Lung (tissue), 16 donors: ENCODE data around the gene ABCC9. TPM values are rescaled to one million over a fixed set of nuclear protein-coding genes. Genes with fewer than 3 reads are reported as not detected.

Experiments used
- ATAC-seq: fragments of 200-7000 bp; cut with Tn5 transposase; one replicate; pipeline ENCODE4 v1.9.1; 2020; ENCODE audit warnings: moderate number of reproducible peaks; ENCODE audit not compliant: insufficient read depth, low FRiP score
- DNase-seq, 3 donors: peaks; one replicate each; pipeline ENCODE4 v3.0.0-alpha.2; 2013 to 2017
- H3K27ac ChIP-seq, 2 donors: one replicate each; pipeline ENCODE4 v1.5.1; 2013; ENCODE audit warnings: mild to moderate bottlenecking in 2 of 2, moderate library complexity in 2 of 2, control low read depth in 1 of 2, inconsistent platforms in 1 of 2, low read depth in 1 of 2, low read length in 1 of 2
- H3K27me3 ChIP-seq, 3 donors: one replicate each; pipeline ENCODE4 v1.5.1; 2013; ENCODE audit warnings: low read length in 2 of 3; ENCODE audit not compliant: control insufficient read depth in 3 of 3, insufficient read depth in 3 of 3
- H3K36me3 ChIP-seq, 4 donors: one replicate each; pipeline ENCODE4 v1.5.1; 2013; ENCODE audit warnings: low read length in 4 of 4, mild to moderate bottlenecking in 1 of 4, moderate library complexity in 1 of 4; ENCODE audit not compliant: control insufficient read depth in 4 of 4, insufficient read depth in 4 of 4
- H3K4me1 ChIP-seq, 5 donors: one replicate each; pipeline ENCODE4 v1.5.1; 2013; ENCODE audit warnings: low read length in 5 of 5, mild to moderate bottlenecking in 2 of 5, moderate library complexity in 1 of 5; ENCODE audit not compliant: control insufficient read depth in 5 of 5, insufficient read depth in 5 of 5
- H3K4me3 ChIP-seq: one replicate; pipeline ENCODE4 v1.5.1; 2013; ENCODE audit warnings: mild to moderate bottlenecking, control low read depth, moderate library complexity
- H3K9ac ChIP-seq, 2 donors: one replicate each; pipeline ENCODE4 v1.5.1; 2013; ENCODE audit warnings: low read length in 2 of 2, control low read depth in 1 of 2; ENCODE audit not compliant: insufficient read depth in 1 of 2
- H3K9me3 ChIP-seq, 4 donors: one replicate each; pipeline ENCODE4 v1.5.1; 2013; ENCODE audit warnings: low read length in 3 of 4, mild to moderate bottlenecking in 1 of 4, moderate library complexity in 1 of 4; ENCODE audit not compliant: control insufficient read depth in 4 of 4, insufficient read depth in 3 of 4
- WGBS, 2 donors: extraction: QIAGEN DNeasy Blood & Tissue Kit; methylation state at CpG; one replicate each; pipeline ENCODE4 v1.1.7; 2013; 5-methylcytosine and 5-hydroxymethylcytosine counted together
- long read RNA-seq, 5 donors: transcript quantifications; one replicate each; lab custom pipeline, GENCODE V29; 2026
- polyA plus RNA-seq, 2 donors: library from polyadenylated mRNA; stranded (reverse); fragments of 200-250 nt; gene quantifications; one replicate each; pipeline ENCODE4 v1.2.1, GENCODE V29; 2013
- total RNA-seq, 2 donors: library from RNA; depleted of rRNA in 1 of 2; stranded (reverse); fragments of >200 nt in 1 of 2; gene quantifications; one replicate each; pipeline ENCODE4 v1.2.1, GENCODE V29; 2014 to 2021
- TF ChIP-seq, protein P1 (sequence below): IDR thresholded peaks from 2 replicates; pipeline ENCODE4 v1.5.1; 2012; ENCODE audit warnings: mild to moderate bottlenecking; ENCODE audit errors: control extremely low read depth, extremely low read depth
- donor health status: control.
- donor health status: control.
- donor health status: Bipolar disorder and iron deficiency.
- donor health status: healthy.
- donor health status: DM: yes; HTN: yes; CAD: no.

The ABCC9 gene
- total RNA-seq (10 to 100 TPM; 12.7 to 33.4 TPM), polyA plus RNA-seq (1 to 10 TPM; 2.5 to 2.7 TPM)
- long read RNA-seq, donor 1, result 0 reads
- long read RNA-seq, donor 2, result 0 reads
- long read RNA-seq, donor 3, result 0 reads
- long read RNA-seq, donor 4, result 0 reads
- long read RNA-seq, donor 5, result 0 reads

- H3K4me1 ChIP-seq, result peaks cover 0 to 9% (median 0%) of the 10 kb centered on the region in 5 donors
- H3K9ac ChIP-seq, result peak within 1 kb of the TSS; percentile 55 to 80
- peaks cover 0 to 2% (median 0%) of the 10 kb centered on the region in 4 donors for H3K9me3 ChIP-seq
- peaks cover 0 to 4% (median 0%) of the 10 kb centered on the region in 4 donors for H3K36me3 ChIP-seq
- ATAC-seq (peak; percentile 68), DNase-seq (peak; percentile 77 to 85 (median 78))
- H3K27ac ChIP-seq, result peak within 1 kb of the TSS; percentile 55 to 86
- no peaks in the 10 kb centered on the region for H3K27me3 ChIP-seq
- H3K4me3 ChIP-seq, result peak within 1 kb of the TSS; percentile 20
- TF ChIP-seq, protein P1, sequence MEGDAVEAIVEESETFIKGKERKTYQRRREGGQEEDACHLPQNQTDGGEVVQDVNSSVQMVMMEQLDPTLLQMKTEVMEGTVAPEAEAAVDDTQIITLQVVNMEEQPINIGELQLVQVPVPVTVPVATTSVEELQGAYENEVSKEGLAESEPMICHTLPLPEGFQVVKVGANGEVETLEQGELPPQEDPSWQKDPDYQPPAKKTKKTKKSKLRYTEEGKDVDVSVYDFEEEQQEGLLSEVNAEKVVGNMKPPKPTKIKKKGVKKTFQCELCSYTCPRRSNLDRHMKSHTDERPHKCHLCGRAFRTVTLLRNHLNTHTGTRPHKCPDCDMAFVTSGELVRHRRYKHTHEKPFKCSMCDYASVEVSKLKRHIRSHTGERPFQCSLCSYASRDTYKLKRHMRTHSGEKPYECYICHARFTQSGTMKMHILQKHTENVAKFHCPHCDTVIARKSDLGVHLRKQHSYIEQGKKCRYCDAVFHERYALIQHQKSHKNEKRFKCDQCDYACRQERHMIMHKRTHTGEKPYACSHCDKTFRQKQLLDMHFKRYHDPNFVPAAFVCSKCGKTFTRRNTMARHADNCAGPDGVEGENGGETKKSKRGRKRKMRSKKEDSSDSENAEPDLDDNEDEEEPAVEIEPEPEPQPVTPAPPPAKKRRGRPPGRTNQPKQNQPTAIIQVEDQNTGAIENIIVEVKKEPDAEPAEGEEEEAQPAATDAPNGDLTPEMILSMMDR, result no peak
- WGBS, 2 donors, result 2% methylated on average over 42 of the region's 42 CpGs
Observed at GRCh38 chr12:21940549-21941505, at the start of gene ABCC9. Gene ABCC9, minus strand, starts transcription at chr12:21941426. Its CDS starts 4,752 bp downstream, at chr12:21936674.

GRCh38 chr12:21989819-21990412 is 48.7 kb upstream of the ABCC9 start:
- no peak for ATAC-seq

GRCh38 chr12:21988619-21989018 is 47.4 kb upstream of the ABCC9 start:
- no peak overlapping the region for H3K9ac ChIP-seq
- WGBS, 2 donors, result 81 to 89% methylated on average over 1 of the region's 1 CpG
- no peak overlapping the region for H3K27ac ChIP-seq
- ATAC-seq, result no peak
- H3K36me3 ChIP-seq, result no peaks in the 10 kb centered on the region
- DNase-seq, result no peak
- peaks cover 0 to 6% (median 0%) of the 10 kb centered on the region in 5 donors for H3K4me1 ChIP-seq
- H3K9me3 ChIP-seq, result no peaks in the 10 kb centered on the region
- no peak overlapping the region for H3K4me3 ChIP-seq
- H3K27me3 ChIP-seq, result no peaks in the 10 kb centered on the region
- TF ChIP-seq, protein P1, result no peak

More at GRCh38 chr12:21989819-21990412, 48.7 kb upstream of the ABCC9 start:
- Histone ChIP-seq H3K4me3 (no peak overlapping the region), H3K9me3 (no peaks in the 10 kb centered on the region), H3K4me1 (peaks cover 0 to 6% (median 0%) of the 10 kb centered on the region in 5 donors), H3K27ac (no peak overlapping the region), H3K9ac (no peak overlapping the region), H3K36me3 (no peaks in the 10 kb centered on the region), H3K27me3 (no peaks in the 10 kb centered on the region)
- TF ChIP-seq, protein P1, result peak; percentile 18
- 56 to 59% methylated on average over 5 of the region's 5 CpGs for WGBS, 2 donors
- DNase-seq, result peak in 2 of 3 donors; percentile 67 to 77
